GM12878 (cell line): Measurements from ENCODE around the gene ATP7B. TPM values are rescaled to one million over a fixed set of nuclear protein-coding genes. Genes with fewer than 3 reads are reported as not detected.

Experiments
- ATAC-seq: fragments of 200-7000 bp; cut with Tn5 transposase; 3 replicates; pipeline ENCODE4 v1.9.1; 2020; ENCODE audit warnings: mild to moderate bottlenecking, moderate library complexity
- BruUV-seq: library from RNA; stranded (reverse); fragments of 400-500 nt; replicated peaks from 2 replicates; lab custom pipeline; 2021; lab: Mats Ljungman, UMichigan
- CTCF ChIA-PET: fragments of 300-600 bp; sonication (Branson Sonifier 250); formaldehyde crosslinking; extraction: SDS; loops from one replicate; lab custom pipeline; 2021; ENCODE audit warnings: inconsistent platforms; lab: Yijun Ruan, JAX
- POLR2A ChIA-PET: fragments of 350-600 bp; formaldehyde crosslinking; extraction: SDS; loops from one replicate; lab custom pipeline; 2021; ENCODE audit warnings: inconsistent platforms; lab: Charles Lee
- RAD21 ChIA-PET: fragments of 300-600 bp; sonication (Branson Sonifier 250); formaldehyde crosslinking; loops from one replicate; lab custom pipeline; 2023; ENCODE audit warnings: antibody characterized with exemption; ENCODE audit not compliant: unreplicated experiment; lab: Charles Lee
- SMC1A ChIA-PET: fragments of 300-600 bp; sonication (Branson Sonifier 250); formaldehyde crosslinking; loops from one replicate; lab custom pipeline; 2023; ENCODE audit not compliant: unreplicated experiment, uncharacterized antibody; lab: Charles Lee
- DNase-seq: peaks from one replicate; pipeline ENCODE4 v3.0.0-alpha.2; 2011; ENCODE audit warnings: low read depth, low spot score
- FAIRE-seq: peaks from 3 replicates; lab custom pipeline; 2011; peaks lifted over from hg19 to GRCh38; lab: Jason Lieb, UNC
- H2AFZ ChIP-seq: 2 replicates; pipeline ENCODE4 v1.6.0; 2011; ENCODE audit warnings: low read depth, low read length, control low read depth; ENCODE audit not compliant: control insufficient read depth
- H3K27ac ChIP-seq: 2 replicates; pipeline ENCODE4 v1.5.1; 2011; ENCODE audit warnings: control low read depth; ENCODE audit not compliant: control insufficient read depth, insufficient read depth
- H3K27me3 ChIP-seq, 2 experiments: replicated peaks in 1 of 2; 2 replicates each; pipeline versions ENCODE4 v1.6.0 to v1.6.1; 2011; ENCODE audit warnings: low read length in 1 of 2; ENCODE audit not compliant: control insufficient read depth in 2 of 2, insufficient read depth in 2 of 2
- H3K36me3 ChIP-seq, 2 experiments: 2 replicates each; pipeline ENCODE4 v1.5.1; 2011; ENCODE audit warnings: low read length in 1 of 2; ENCODE audit not compliant: control insufficient read depth in 2 of 2, insufficient read depth in 2 of 2
- H3K4me1 ChIP-seq: 2 replicates; pipeline ENCODE4 v1.6.1; 2011; ENCODE audit warnings: mild to moderate bottlenecking, low read length, moderate library complexity, mixed read lengths; ENCODE audit not compliant: control insufficient read depth, insufficient read depth
- H3K4me2 ChIP-seq: 2 replicates; pipeline ENCODE4 v1.6.0; 2011; ENCODE audit warnings: control low read depth; ENCODE audit not compliant: control insufficient read depth, insufficient read depth
- H3K4me3 ChIP-seq: fragments of 200-600 bp; sonication (generic); 2 replicates; pipeline ENCODE4 v1.5.1; 2016
- H3K79me2 ChIP-seq: 2 replicates; pipeline ENCODE4 v1.6.0; 2011; ENCODE audit warnings: low read length; ENCODE audit not compliant: control insufficient read depth, insufficient read depth
- H3K9ac ChIP-seq: 2 replicates; pipeline ENCODE4 v1.8.0; 2011; ENCODE audit warnings: low read length, control low read depth, mixed read lengths; ENCODE audit not compliant: control insufficient read depth, insufficient read depth
- H3K9me3 ChIP-seq: replicated peaks from 3 replicates; pipeline ENCODE4 v1.5.1; 2011; ENCODE audit warnings: mild to moderate bottlenecking, low read length; ENCODE audit not compliant: control insufficient read depth, insufficient read depth
- H4K20me1 ChIP-seq: 2 replicates; pipeline ENCODE4 v1.6.0; 2011; ENCODE audit not compliant: control insufficient read depth, insufficient read depth
- ASH2L ChIP-seq: fragments of 300-600, 200-600 bp; sonication (generic); IDR thresholded peaks from 2 replicates; pipeline ENCODE4 v1.6.1; 2017; ENCODE audit warnings: low read depth, mild to moderate bottlenecking, borderline replicate concordance
- FOXK2 ChIP-seq: fragments of 450-650 bp; IDR thresholded peaks from 2 replicates; pipeline ENCODE4 v1.6.1; 2017; ENCODE audit warnings: mild to moderate bottlenecking, moderate library complexity
- GATAD2B ChIP-seq: fragments of 450-650 bp; conservative IDR thresholded peaks from 2 replicates; pipeline ENCODE4 v1.6.1; 2017; ENCODE audit warnings: low read depth, mild to moderate bottlenecking, moderate library complexity
- MAX ChIP-seq: IDR thresholded peaks from 2 replicates; pipeline ENCODE4 v1.6.1; 2012; ENCODE audit warnings: low read depth, low read length, improper control_type of control experiment
- NFYA ChIP-seq: IDR thresholded peaks from 2 replicates; pipeline ENCODE4 v1.6.1; 2011; ENCODE audit warnings: low read depth, mild to moderate bottlenecking, low read length, improper control_type of control experiment, borderline replicate concordance
- PAX5 ChIP-seq: IDR thresholded peaks from 2 replicates; pipeline ENCODE4 v1.6.1; 2011; ENCODE audit warnings: low read depth, low read length, borderline replicate concordance
- SMAD5 ChIP-seq: IDR thresholded peaks from 2 replicates; pipeline ENCODE4 v1.6.1; 2016; ENCODE audit warnings: antibody characterized with exemption, low read depth
- STAT1 ChIP-seq: fragments of 450-650 bp; conservative IDR thresholded peaks from 2 replicates; pipeline ENCODE4 v1.6.1; 2014; ENCODE audit warnings: antibody characterized with exemption, mild to moderate bottlenecking
- TBL1XR1 ChIP-seq: IDR thresholded peaks from 2 replicates; pipeline ENCODE4 v1.6.1; 2012; ENCODE audit warnings: low read depth, low read length, improper control_type of control experiment
- ZBTB11 ChIP-seq: fragments of 450-650 bp; formaldehyde crosslinking; IDR thresholded peaks from 2 replicates; pipeline ENCODE4 v1.5.0; 2022; ENCODE audit warnings: mild to moderate bottlenecking, missing genetic modification characterization
- WGBS: methylation state at CpG from one replicate; pipeline ENCODE4 v1.1.6; 2016; ENCODE audit warnings: low lambda C conversion rate; ENCODE audit not compliant: insufficient replicate concordance, insufficient coverage; ENCODE audit errors: missing lambda C conversion rate; 5-methylcytosine and 5-hydroxymethylcytosine counted together
- in situ Hi-C: fragments of 300-500 bp; cut with MboI; formaldehyde crosslinking; loops from 9 replicates; pipeline ENCODE4 v1.14.3; 2018; ENCODE audit warnings: mixed read lengths
- intact Hi-C: fragments of 100-400 bp; cut with micrococcal nuclease; formaldehyde crosslinking; loops from one replicate; pipeline ENCODE4 v1.14.2; 2022; ENCODE audit not compliant: unreplicated experiment
- polyA plus RNA-seq, 11 experiments: library from polyadenylated mRNA; depleted of rRNA in 4 of 11; unstranded in 6 of 11; stranded (reverse) in 5 of 11; fragments of >200 nt; fragmentation: Nextera tagmentation in 4 of 11; fragmentation: Illumina TruSeq in 1 of 11; extraction: Ambion mirVana in 4 of 11; extraction: Trizol in 1 of 11; gene quantifications; 1 replicate in 1 of 11; 2 replicates in 10 of 11; pipeline versions ENCODE4 v1.2.1 to v1.2.3, GENCODE V29; 2011 to 2016; ENCODE audit warnings: inconsistent platforms in 2 of 11, missing spikeins in 2 of 11, low read depth in 1 of 11
- total RNA-seq, 4 experiments: library from RNA; depleted of rRNA in 3 of 4; stranded (reverse); fragments of >200 nt in 3 of 4; fragmentation: Illumina TruSeq in 1 of 4; extraction: Trizol in 1 of 4; gene quantifications; 2 replicates each; pipeline versions ENCODE4 v1.2.1 to v1.2.3, GENCODE V29; 2013 to 2021

ATP7B gene
- total and polyA plus RNA-seq, 10 of the 15 experiments (the other 5 are each of a cell fraction or from before 2014, with no cell fraction given): under 0.01 to 1.1 (median 0.06) TPM; not detected in 2

- H3K4me3 ChIP-seq: no peak overlapping the region
- CTCF ChIA-PET: interaction anchor here (0.7 kb wide), 1 partner anchor 14 kb away, joined by 3 read pairs; the partner anchor contains the start of gene ALG11
- H3K27me3 ChIP-seq: no peaks in the 10 kb centered on the region
- in situ Hi-C loops: no loop called here
- H3K36me3 ChIP-seq: peaks cover 1 to 8% of the 10 kb centered on the region in 2 experiments; a peak in 2 of 4 replicates
- SMC1A ChIA-PET: no interaction called here
- FAIRE-seq: no peak
- DNase-seq: no peak
- RAD21 ChIA-PET: no interaction called here
- TF ChIP-seq FOXK2 (no peak), NFYA (no peak), GATAD2B (no peak), ASH2L (no peak), SMAD5 (no peak), PAX5 (no peak), STAT1 (no peak), MAX (no peak), TBL1XR1 (no peak), ZBTB11 (CRISPR knock-in tag) (no peak)
- TF ChIP-seq, all 136 proteins: peak for 0
- intact Hi-C loops: no loop called here
- Histone ChIP-seq H2AFZ (no peak overlapping the region), H3K79me2 (no peaks in the 10 kb centered on the region), H3K4me2 (no peak overlapping the region), H3K9me3 (no peaks in the 10 kb centered on the region), H4K20me1 (no peaks in the 10 kb centered on the region), H3K9ac (no peak overlapping the region), H3K4me1 (no peaks in the 10 kb centered on the region), H3K27ac (no peak overlapping the region)
- BruUV-seq: no TSS peak
- 96% methylated on average over 8 of the region's 8 CpGs for WGBS
- no peak; the same call in 2 of the 3 replicates for ATAC-seq
- POLR2A ChIA-PET: no interaction called here
Measured at GRCh38 chr13:52025475-52026245, 14.4 kb upstream of the ATP7B start.
